GM19452 (cell line): ENCODE measurements around the gene ARID4A.
"Not testable (repeated sequence)": the region's sequence is repeated elsewhere in the genome, so short reads cannot be mapped to it uniquely, and the experiment has no call there.

Experiments used
- ATAC-seq: cut with Tn5 transposase; IDR thresholded peaks from one replicate; pipeline ENCODE4 v1.9.1; 2021; ENCODE audit not compliant: unreplicated experiment

The ARID4A gene

GRCh38 chr14:58298477-58299400 lies at the start of gene ARID4A:
Gene ARID4A (plus strand): TSS chr14:58298555. CDS start chr14:58299855, 1,300 bp downstream.
- ATAC-seq = peak; percentile 3

- no peak for ATAC-seq
These were observed 48.7 kb upstream of the ARID4A start for GRCh38 chr14:58249611-58250010.

- ATAC-seq = no peak
These were observed 40.2 kb upstream of the ARID4A start for GRCh38 chr14:58258156-58258555.

GRCh38 chr14:58262005-58262404 lies 36.4 kb upstream of the ARID4A start:
- not testable (repeated sequence) for ATAC-seq

GRCh38 chr14:58265401-58265800 lies 33.0 kb upstream of the ARID4A start:
- ATAC-seq = no peak

GRCh38 chr14:58270628-58271027 lies 27.7 kb upstream of the ARID4A start:
- ATAC-seq = no peak

- no peak for ATAC-seq
These were observed 25.6 kb upstream of the ARID4A start for GRCh38 chr14:58272588-58273372.

- ATAC-seq = no peak
These were observed 23.5 kb upstream of the ARID4A start for GRCh38 chr14:58274881-58275280.

- ATAC-seq = no peak
These were observed 22.7 kb upstream of the ARID4A start for GRCh38 chr14:58275527-58276190.

- ATAC-seq = no peak
These were observed 22.1 kb upstream of the ARID4A start for GRCh38 chr14:58276208-58276607.

GRCh38 chr14:58278177-58278576 lies 20.2 kb upstream of the ARID4A start:
- ATAC-seq = no peak

GRCh38 chr14:58280954-58281787 lies 17.2 kb upstream of the ARID4A start:
- ATAC-seq = peak; percentile 64

GRCh38 chr14:58281969-58282368 lies 16.4 kb upstream of the ARID4A start:
- ATAC-seq = no peak

GRCh38 chr14:58282925-58283593 lies 15.3 kb upstream of the ARID4A start:
- no peak for ATAC-seq

- ATAC-seq = no peak
These were observed 14.6 kb upstream of the ARID4A start for GRCh38 chr14:58283730-58284129.

- ATAC-seq = no peak
These were observed 13.2 kb upstream of the ARID4A start for GRCh38 chr14:58285132-58285531.

- ATAC-seq = no peak
These were observed 10.7 kb upstream of the ARID4A start for GRCh38 chr14:58287607-58288042.

GRCh38 chr14:58288106-58288792 lies 10.1 kb upstream of the ARID4A start:
- ATAC-seq = no peak

- ATAC-seq = no peak
These were observed 6.7 kb upstream of the ARID4A start for GRCh38 chr14:58291646-58292045.
